SK-N-MC (cell line): Measurements from ENCODE around the gene SRD5A3.

Experiments
- EZH2 ChIP-seq: fragments of 200-600 bp; sonication (generic); IDR thresholded peaks from one replicate; pipeline ENCODE4 v1.6.1; 2017; ENCODE audit warnings: antibody characterized with exemption
- FOXP2 ChIP-seq: optimal IDR thresholded peaks from 2 replicates; pipeline ENCODE3; 2011; ENCODE audit warnings: mild to moderate bottlenecking, moderate library complexity; ENCODE audit not compliant: insufficient read depth; ENCODE audit errors: extremely low read length, control extremely low read depth
- POLR2AphosphoS5 ChIP-seq: IDR thresholded peaks from 2 replicates; pipeline ENCODE4 v1.6.1; 2012; ENCODE audit warnings: mild to moderate bottlenecking, low read depth, low read length, borderline replicate concordance

DNA sequence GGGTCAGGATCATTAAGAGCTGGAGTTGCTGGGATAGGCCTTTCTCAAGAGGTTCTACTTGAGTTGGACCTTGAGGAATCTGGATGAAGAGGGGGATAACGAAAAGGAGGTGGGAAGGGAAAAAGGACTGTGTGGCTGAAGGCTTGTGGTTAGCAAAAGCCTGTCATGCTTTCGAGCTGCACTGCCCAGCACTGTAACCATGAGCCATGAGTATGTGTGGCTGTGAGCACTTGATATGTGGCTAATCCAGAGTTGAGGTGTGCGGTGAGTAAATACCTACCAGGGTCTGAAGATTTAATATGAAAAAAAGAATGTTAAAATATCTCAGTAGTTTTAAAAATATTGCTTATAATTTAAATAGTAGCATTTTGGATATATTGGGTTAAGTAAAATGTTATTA lies 61.1 kb downstream of the SRD5A3 start:
- TF ChIP-seq FOXP2 (no peak), EZH2 (no peak), POLR2AphosphoS5 (no peak)
